ENCODE measurements around the gene IL13RA1.

DNA sequence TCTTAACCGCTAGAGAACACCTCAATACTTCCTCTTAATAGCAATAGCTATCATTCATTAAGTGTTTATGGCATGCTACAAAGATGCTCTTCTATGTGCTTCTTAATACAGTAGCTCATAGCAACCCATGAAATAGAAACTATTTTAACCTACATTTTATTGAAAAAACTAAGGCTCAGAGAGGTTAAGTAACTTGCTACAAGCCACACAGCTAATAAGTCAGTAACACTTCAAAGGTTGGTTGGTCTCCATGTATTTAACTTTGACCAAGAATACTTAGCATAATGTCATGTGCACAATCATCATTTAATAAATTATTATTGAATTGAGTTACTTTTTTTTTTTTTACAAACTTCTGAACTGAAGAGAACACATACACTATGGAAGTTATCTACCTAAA is 36.1 kb downstream of the IL13RA1 start:
- no peak for TF ChIP-seq EP300 (IDR thresholded peaks at IDR 0.05)
- TF ChIP-seq, protein P1, sequence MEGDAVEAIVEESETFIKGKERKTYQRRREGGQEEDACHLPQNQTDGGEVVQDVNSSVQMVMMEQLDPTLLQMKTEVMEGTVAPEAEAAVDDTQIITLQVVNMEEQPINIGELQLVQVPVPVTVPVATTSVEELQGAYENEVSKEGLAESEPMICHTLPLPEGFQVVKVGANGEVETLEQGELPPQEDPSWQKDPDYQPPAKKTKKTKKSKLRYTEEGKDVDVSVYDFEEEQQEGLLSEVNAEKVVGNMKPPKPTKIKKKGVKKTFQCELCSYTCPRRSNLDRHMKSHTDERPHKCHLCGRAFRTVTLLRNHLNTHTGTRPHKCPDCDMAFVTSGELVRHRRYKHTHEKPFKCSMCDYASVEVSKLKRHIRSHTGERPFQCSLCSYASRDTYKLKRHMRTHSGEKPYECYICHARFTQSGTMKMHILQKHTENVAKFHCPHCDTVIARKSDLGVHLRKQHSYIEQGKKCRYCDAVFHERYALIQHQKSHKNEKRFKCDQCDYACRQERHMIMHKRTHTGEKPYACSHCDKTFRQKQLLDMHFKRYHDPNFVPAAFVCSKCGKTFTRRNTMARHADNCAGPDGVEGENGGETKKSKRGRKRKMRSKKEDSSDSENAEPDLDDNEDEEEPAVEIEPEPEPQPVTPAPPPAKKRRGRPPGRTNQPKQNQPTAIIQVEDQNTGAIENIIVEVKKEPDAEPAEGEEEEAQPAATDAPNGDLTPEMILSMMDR (IDR thresholded peaks at IDR 0.05), result no peak
- TF ChIP-seq RFX5 (IDR thresholded peaks at IDR 0.05), result no peak
- TF ChIP-seq, protein P2, sequence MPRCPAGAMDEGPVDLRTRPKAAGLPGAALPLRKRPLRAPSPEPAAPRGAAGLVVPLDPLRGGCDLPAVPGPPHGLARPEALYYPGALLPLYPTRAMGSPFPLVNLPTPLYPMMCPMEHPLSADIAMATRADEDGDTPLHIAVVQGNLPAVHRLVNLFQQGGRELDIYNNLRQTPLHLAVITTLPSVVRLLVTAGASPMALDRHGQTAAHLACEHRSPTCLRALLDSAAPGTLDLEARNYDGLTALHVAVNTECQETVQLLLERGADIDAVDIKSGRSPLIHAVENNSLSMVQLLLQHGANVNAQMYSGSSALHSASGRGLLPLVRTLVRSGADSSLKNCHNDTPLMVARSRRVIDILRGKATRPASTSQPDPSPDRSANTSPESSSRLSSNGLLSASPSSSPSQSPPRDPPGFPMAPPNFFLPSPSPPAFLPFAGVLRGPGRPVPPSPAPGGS (IDR thresholded peaks at IDR 0.05), result no peak
- TF ChIP-seq POLR2A (IDR thresholded peaks at IDR 0.05; ENCODE audit: low read length), result no peak
- no peak for TF ChIP-seq NR3C1 (IDR thresholded peaks at IDR 0.05)
- TF ChIP-seq SMC3 (IDR thresholded peaks at IDR 0.05), result no peak
- TF ChIP-seq ESRRA (IDR thresholded peaks at IDR 0.05; ENCODE audit: borderline replicate concordance, low read length), result no peak
- TF ChIP-seq RAD21 (conservative IDR thresholded peaks at IDR 0.05 in 1 of 2, IDR thresholded peaks at IDR 0.05 in 1 of 2), result no peak
- no peak for TF ChIP-seq CHD4 (IDR thresholded peaks at IDR 0.05; ENCODE audit: borderline replicate concordance)
- TF ChIP-seq BHLHE40 (IDR thresholded peaks at IDR 0.05; ENCODE audit: low read depth, low read length), result no peak
- TF ChIP-seq ZC3H11A (IDR thresholded peaks at IDR 0.05), result no peak

Measured in A549 (cell line).